ENCODE data around the gene ZFC3H1.
"Not testable (repeated sequence)": the region's sequence is repeated elsewhere in the genome, so short reads cannot be mapped to it uniquely, and the experiment has no call there.

The ZFC3H1 gene

DNA sequence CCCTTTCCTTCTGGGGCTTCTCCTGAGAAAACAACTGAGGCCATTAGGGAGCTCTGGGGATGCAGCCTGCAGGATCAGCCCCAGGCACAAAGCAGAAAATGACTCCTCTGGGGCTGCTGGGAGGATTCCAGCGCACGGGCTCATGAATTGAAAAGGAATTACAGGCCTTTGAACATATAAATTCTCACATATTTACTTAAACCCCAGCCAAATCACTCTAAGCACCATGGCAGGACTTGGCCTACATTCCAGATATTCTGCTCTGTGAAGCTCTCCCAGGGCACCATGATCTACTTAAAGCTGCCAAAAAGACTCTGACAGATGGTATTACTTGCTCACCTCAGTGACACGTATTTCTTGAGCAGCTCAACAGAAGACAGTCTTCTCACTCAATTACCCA is 87.2 kb downstream of the ZFC3H1 start:
- no peak for DNase-seq

DNA sequence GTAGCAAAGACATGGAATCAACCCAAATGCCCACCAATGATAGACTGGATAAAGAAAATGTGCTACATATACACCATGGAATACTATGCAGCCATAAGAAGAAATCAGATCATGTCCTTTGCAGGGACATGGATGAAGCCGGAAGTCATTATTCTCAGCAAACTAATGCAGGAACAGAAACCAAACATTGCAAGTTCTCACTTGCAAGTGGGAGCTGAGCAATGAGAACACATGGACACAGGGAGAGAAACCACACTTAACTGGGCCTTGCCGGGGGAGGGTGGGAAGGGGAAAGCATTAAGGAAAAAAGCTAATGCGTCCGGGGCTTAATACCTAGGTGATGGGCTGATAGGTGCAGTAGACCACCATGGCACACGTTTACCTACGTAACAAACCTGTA is 93.8 kb downstream of the ZFC3H1 start:
- DNase-seq = not testable (repeated sequence)

DNA sequence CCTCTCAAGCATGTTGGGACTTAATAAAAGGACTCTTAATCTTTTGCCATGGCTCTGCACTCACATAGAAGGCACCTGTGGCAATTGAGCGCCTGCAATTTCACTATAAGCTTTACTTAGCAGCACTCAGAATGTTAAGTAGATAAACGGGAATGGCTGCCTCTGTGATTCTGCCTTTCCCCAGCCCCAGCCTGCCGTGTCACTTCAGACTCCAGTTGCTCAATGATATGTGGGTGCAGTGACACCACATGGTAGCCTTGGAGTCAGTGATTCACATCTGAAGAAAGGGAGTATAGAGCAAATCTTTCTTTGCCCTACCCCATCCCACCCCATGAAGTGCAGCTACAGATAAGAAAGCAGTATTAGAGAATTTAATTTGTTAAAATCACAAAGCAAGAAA is 96.1 kb downstream of the ZFC3H1 start:
- no peak for DNase-seq

DNA sequence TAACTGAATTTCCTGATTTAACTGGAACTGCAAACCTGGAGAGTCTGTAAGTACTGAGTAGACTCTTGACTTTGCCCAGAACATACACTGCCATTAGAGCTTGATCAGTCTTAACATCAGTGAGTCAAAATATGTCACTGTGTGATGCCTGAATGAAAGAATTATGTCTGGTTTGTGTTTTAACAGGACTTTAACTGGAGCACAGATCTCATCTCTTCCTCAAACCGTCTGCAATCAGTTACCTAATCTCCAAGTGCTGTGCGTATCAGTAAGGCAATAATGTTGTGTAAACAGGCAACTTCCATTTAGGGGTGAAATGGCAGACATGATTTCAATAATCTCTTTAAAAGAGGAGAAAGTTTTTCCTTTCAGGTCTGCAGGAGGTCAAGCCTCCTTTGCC is 97.0 kb downstream of the ZFC3H1 start:
- DNase-seq = no peak

DNA sequence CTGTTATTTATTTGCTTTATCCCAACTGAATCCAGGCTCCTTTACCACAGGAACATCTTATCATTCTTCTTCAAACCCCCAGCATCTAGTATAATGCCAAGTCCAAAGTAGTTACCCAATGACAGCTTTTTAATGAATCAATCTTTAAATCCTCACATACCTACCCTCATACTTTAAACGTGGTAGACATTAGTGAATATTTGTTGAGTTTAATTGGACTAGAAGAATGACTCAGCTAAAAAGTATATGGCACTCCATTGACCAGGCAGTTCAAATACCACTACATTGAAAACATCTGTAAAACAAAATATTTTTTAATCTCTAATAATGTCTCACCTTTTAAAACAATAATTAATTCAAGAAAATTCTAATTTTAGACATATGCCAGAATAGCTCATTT is 98.1 kb downstream of the ZFC3H1 start:
- peak; percentile 55 for DNase-seq

DNA sequence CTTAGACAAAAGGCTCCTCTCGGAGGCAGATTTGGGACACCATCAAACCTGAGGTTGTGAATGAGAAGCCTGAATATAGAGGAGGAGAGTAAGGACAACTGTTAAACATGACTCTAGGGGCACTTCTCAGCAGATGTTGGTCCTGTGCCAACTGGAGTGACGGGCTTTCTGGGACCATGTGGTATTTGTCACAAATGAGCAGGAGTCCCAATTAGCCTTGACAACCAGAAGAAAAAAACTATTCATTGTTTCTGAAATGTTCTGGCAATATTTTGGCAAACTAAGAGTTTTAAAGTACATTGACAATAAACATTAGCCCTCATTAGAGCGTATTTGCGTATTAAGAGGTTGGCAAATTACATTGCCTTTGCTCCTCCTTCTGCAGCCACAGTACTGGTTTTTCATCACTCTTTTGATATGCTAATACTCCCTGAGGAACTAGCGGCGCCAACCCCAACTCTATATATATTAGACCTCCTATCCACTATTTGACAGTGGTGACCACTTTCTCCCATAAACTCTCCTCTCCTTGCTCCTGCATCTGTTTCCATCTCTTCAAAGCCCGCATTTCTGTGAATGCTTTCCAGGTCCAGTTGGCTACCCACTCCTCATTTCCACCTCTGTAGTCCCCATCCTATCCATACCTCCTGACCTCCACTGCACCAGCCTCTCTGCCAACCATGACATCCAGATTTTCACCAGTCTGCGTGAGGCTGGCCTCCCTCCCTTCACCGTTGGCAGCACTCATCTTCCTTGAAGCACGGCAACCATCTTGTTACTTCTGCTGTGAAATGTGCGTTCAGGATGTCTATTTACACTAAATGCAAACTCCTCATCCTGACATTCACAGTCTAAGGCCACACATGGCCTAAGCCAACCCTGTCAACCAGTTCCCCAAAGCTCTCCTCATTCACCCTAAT is 100.7 kb downstream of the ZFC3H1 start:
- DNase-seq = no peak
